GM13976 (cell line): Measurements from ENCODE around the gene DFFB.
A peak's percentile ranks its signal among the peaks of the same experiment; 100 is the strongest.

Source experiments
- DNase-seq: peaks from one replicate; pipeline ENCODE4 v3.0.0; 2012; ENCODE audit warnings: low spot score
- in situ Hi-C: fragments of 300-500 bp; cut with MboI; formaldehyde crosslinking; loops from one replicate; pipeline ENCODE4 v1.12.0; 2022; ENCODE audit warnings: low sequenced_read_pairs, mixed read lengths, inconsistent platforms; ENCODE audit not compliant: unreplicated experiment
- TF ChIP-seq, protein P1 (sequence below): IDR thresholded peaks from 2 replicates; pipeline ENCODE4 v1.5.1; 2012; ENCODE audit warnings: borderline replicate concordance, mild to moderate bottlenecking; ENCODE audit not compliant: insufficient read depth; ENCODE audit errors: extremely low read depth, missing control alignments, control extremely low read depth

DFFB gene

DNA sequence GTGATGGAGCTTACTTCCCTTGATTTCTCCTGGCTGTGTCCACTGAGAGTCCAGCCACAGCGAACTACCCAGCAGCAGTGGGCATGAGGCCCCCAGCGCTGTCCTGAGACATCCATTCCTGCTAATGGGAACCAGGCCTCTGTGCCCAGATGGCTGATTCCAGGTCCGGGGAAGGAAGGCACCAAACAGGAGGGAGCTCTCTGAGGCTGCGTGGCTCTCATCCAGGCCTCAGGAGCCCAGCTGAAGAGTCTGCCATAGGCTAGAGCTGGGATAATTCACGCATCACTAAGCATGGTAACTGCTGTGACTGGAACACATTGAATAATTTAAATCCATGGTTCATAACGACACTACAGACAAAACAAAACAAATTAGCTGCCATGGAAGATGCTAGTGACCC lies 36.3 kb upstream of the DFFB start:
- in situ Hi-C loops = no loop called here
- DNase-seq = no peak
- TF ChIP-seq, protein P1, sequence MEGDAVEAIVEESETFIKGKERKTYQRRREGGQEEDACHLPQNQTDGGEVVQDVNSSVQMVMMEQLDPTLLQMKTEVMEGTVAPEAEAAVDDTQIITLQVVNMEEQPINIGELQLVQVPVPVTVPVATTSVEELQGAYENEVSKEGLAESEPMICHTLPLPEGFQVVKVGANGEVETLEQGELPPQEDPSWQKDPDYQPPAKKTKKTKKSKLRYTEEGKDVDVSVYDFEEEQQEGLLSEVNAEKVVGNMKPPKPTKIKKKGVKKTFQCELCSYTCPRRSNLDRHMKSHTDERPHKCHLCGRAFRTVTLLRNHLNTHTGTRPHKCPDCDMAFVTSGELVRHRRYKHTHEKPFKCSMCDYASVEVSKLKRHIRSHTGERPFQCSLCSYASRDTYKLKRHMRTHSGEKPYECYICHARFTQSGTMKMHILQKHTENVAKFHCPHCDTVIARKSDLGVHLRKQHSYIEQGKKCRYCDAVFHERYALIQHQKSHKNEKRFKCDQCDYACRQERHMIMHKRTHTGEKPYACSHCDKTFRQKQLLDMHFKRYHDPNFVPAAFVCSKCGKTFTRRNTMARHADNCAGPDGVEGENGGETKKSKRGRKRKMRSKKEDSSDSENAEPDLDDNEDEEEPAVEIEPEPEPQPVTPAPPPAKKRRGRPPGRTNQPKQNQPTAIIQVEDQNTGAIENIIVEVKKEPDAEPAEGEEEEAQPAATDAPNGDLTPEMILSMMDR = no peak

DNA sequence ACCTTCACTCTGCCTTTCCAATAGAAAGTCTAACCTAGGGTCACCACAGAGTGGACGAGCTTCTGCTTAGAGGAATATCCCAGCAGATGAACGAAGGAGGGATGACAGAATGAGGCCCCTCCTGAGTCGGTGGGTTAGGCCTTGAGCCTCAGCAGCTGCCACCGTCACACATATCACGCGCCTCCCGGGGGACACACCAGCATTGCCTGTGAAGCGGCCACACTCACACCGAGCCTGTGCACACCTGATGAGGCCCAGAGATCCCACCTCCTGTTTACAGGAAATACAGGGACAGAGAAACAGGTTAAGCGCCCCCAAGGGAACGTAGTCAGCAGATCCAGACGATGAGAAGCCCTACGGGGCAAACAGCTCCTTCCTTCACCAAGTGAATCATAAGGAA lies 35.8 kb upstream of the DFFB start:
- TF ChIP-seq, protein P1 = no peak
- in situ Hi-C loops = no loop called here
- DNase-seq = no peak

DNA sequence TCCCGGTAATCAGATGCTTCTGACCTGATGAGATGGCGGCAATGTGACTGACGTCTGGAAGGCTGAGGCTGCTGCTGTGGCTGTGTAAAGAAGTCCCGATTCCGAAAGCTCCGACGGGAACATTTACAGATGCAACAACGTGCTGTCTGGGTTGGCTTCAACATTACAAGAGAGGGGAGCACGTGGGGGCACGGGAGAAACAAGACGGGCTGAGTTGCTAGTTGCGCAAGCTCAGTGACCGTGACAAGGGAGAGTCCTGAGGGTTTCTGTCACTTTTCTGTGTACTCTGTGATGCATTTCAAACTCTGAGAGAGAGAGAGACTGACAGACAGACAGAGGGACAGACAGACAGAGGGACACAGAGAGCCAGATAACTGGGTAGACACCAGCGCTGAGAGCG lies 35.4 kb upstream of the DFFB start:
- DNase-seq = no peak
- in situ Hi-C loops = no loop called here
- TF ChIP-seq, protein P1 = no peak

DNA sequence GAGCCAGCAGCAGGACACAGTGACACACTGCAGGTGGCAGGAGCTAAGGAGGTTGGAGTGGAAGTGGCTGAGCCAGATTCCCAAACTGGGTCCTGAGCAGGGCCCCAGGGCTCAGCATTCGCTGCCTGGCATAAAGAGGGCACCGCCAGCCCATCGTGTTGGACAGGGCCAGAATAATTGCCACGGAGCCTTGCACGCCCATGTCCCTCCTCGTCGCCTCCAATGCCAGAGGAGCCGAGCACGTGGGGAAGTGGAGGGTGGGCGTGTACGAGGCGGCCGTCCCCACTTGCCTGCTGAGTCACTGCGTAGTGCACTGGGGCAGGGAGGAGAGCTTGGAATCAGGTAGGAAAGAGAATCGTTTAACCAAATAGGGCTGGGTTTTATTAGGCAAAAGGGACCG lies 34.9 kb upstream of the DFFB start:
- DNase-seq = no peak
- in situ Hi-C loops = no loop called here
- TF ChIP-seq, protein P1 = no peak

DNA sequence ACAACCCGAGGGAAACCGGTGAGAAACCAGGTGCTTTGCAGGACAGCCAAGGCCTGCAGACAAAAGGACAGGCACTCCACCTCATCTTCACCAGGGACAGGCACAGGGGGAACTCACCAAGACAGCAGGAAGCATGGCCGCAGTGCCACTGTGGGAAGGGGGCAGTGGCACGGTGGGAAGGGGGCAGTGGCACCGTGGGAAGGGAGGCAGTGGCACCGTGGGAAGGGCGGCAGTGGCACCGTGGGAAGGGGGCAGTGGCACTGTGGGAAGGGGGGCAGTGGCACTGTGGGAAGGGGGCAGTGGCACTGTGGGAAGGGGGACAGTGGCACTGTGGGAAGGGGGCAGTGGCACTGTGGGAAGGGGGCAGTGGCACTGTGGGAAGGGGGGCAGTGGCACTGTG lies 32.6 kb upstream of the DFFB start:
- TF ChIP-seq, protein P1 = no peak
- DNase-seq = no peak
- in situ Hi-C loops = no loop called here

DNA sequence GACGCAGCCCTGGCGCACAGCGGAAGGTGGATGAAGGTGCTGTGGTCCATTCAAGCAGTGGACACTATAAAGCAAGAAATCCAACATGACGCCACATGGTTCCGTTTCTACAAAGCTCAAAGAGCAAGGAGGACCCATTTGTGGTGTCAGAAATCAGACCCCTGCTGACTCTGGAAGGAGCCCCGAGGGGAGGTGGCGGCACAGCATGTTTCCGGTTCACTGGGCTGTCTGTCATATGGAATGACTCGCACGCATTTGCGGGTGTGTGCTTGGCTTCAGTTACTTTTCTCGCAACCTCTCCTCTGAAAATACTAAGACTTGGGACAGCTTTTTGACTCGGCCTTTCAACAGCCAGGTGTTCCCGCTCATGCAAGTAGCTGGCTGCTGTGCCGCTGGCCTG lies 31.9 kb upstream of the DFFB start:
- no peak for DNase-seq
- in situ Hi-C loops = no loop called here
- TF ChIP-seq, protein P1 = no peak

DNA sequence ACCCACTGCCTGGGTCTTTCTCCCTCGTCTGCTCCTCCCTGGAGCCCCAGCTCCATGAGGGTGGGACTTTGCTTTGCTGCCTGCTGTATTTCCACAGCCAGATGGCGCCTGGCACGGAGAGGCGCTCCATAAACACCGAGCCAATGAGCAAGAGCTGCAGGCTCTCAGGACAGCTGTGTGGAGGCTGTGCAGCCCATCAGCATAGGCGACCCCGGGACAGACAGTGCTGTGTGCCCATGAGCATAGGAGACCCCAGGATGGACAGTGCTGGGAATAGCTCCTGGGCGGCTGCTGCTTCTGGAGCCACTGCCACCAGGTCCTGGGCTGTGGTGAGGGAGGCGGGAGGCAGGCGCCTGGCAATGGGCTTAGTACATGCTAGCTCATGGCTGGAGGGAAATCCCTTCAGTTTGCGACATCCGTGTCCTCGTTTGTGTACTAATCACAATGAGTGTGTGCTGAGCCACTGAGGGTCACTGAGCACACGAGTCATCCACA lies 29.4 kb upstream of the DFFB start:
- in situ Hi-C loops = no loop called here
- no peak for DNase-seq
- TF ChIP-seq, protein P1 = peak; percentile 3
